HepG2 (cell line): Measurements from ENCODE around the gene UCN2. TPM values are rescaled to one million over a fixed set of nuclear protein-coding genes. Genes with fewer than 3 reads are reported as not detected.

Source experiments
- ARHGAP35 ChIP-seq: sonication (generic); formaldehyde crosslinking; IDR thresholded peaks from 2 replicates; pipeline ENCODE4 v1.9.0; 2022; ENCODE audit warnings: mild to moderate bottlenecking, inconsistent platforms, moderate library complexity, missing genetic modification reagents, borderline replicate concordance
- ARID5B ChIP-seq: IDR thresholded peaks from 2 replicates; pipeline ENCODE4 v1.4.0; 2020; ENCODE audit warnings: mild to moderate bottlenecking, missing genetic modification reagents
- BCLAF1 ChIP-seq: fragments of 450-650 bp; IDR thresholded peaks from 2 replicates; pipeline ENCODE4 v1.6.1; 2017; ENCODE audit warnings: mild to moderate bottlenecking
- CHD4 ChIP-seq: fragments of 200-600 bp; sonication (generic); IDR thresholded peaks from 2 replicates; pipeline ENCODE4 v1.7.0; 2017; ENCODE audit warnings: mild to moderate bottlenecking, low read length, borderline replicate concordance
- GLMP ChIP-seq: sonication (generic); formaldehyde crosslinking; IDR thresholded peaks from 2 replicates; pipeline ENCODE4 v1.9.0; 2021; ENCODE audit warnings: missing genetic modification reagents, mild to moderate bottlenecking, borderline replicate concordance
- GPN1 ChIP-seq: sonication (generic); formaldehyde crosslinking; IDR thresholded peaks from 2 replicates; pipeline ENCODE4 v1.5.1; 2020; ENCODE audit warnings: missing genetic modification reagents, borderline replicate concordance
- KMT2A ChIP-seq: sonication (generic); formaldehyde crosslinking; IDR thresholded peaks from 2 replicates; pipeline ENCODE4 v1.4.0; 2020; ENCODE audit warnings: missing genetic modification reagents
- PAF1 ChIP-seq: IDR thresholded peaks from 2 replicates; pipeline ENCODE4 v1.6.1; 2016; ENCODE audit warnings: missing genetic modification reagents, missing compliant biosample characterization
- SATB2 ChIP-seq: sonication (generic); formaldehyde crosslinking; IDR thresholded peaks from 2 replicates; pipeline ENCODE4 v1.5.0; 2020; ENCODE audit warnings: missing genetic modification reagents
- SNAPC5 ChIP-seq: sonication (generic); formaldehyde crosslinking; IDR thresholded peaks from 2 replicates; pipeline ENCODE4 v1.8.1; 2023; ENCODE audit warnings: mild to moderate bottlenecking, missing genetic modification reagents, borderline replicate concordance
- ZBTB14 ChIP-seq: sonication (generic); formaldehyde crosslinking; IDR thresholded peaks from 2 replicates; pipeline ENCODE4 v1.4.0; 2020; ENCODE audit warnings: missing genetic modification reagents
- ZNF329 ChIP-seq: sonication (generic); formaldehyde crosslinking; IDR thresholded peaks from 2 replicates; pipeline ENCODE4 v1.9.0; 2021; ENCODE audit warnings: low read depth, mild to moderate bottlenecking, missing genetic modification reagents
- ZNF451 ChIP-seq: sonication (generic); formaldehyde crosslinking; IDR thresholded peaks from 2 replicates; pipeline ENCODE4 v1.5.0; 2020; ENCODE audit warnings: mild to moderate bottlenecking, missing genetic modification reagents
- ZNF550 ChIP-seq: sonication (generic); formaldehyde crosslinking; IDR thresholded peaks from 2 replicates; pipeline ENCODE4 v1.4.0; 2020; ENCODE audit warnings: mild to moderate bottlenecking, missing genetic modification reagents, borderline replicate concordance
- ZNF558 ChIP-seq: sonication (generic); formaldehyde crosslinking; IDR thresholded peaks from 2 replicates; pipeline ENCODE4 v1.9.0; 2022; ENCODE audit warnings: mild to moderate bottlenecking, missing genetic modification reagents, borderline replicate concordance
- ZNF670 ChIP-seq: sonication (generic); formaldehyde crosslinking; IDR thresholded peaks from 2 replicates; pipeline ENCODE4 v1.8.0; 2022; ENCODE audit warnings: mild to moderate bottlenecking, missing genetic modification reagents, borderline replicate concordance
- ZNF891 ChIP-seq: sonication (generic); formaldehyde crosslinking; IDR thresholded peaks from 2 replicates; pipeline ENCODE4 v1.5.0; 2020; ENCODE audit warnings: mild to moderate bottlenecking, missing genetic modification reagents
- polyA plus RNA-seq, 8 experiments: library from polyadenylated mRNA; depleted of rRNA in 3 of 8; stranded (reverse) in 7 of 8; unstranded in 1 of 8; fragments of >200 nt; fragmentation: Illumina TruSeq in 4 of 8; extraction: Trizol in 4 of 8; gene quantifications; 2 replicates each; pipeline versions ENCODE4 v1.2.1 to v1.2.3, GENCODE V29; 2011 to 2016; ENCODE audit warnings: low read depth in 4 of 8, missing spikeins in 1 of 8, mixed read lengths in 1 of 8; ENCODE audit not compliant: insufficient read depth in 1 of 8
- total RNA-seq, 5 experiments: library from RNA; depleted of rRNA; stranded (reverse); fragments of >200 nt; fragmentation: Illumina TruSeq; extraction: Trizol; gene quantifications; 2 replicates each; pipeline ENCODE4 v1.2.3, GENCODE V29; 2016; ENCODE audit warnings: low read depth in 1 of 5

UCN2 gene
- total and polyA plus RNA-seq, 2 of the 13 experiments (the other 11 are each of a cell fraction or from before 2014, with no cell fraction given) = 0.07 to 1.5 TPM

GRCh38 chr3:48609088-48610005 lies 45.8 kb upstream of the UCN2 start, which contains the start of gene UQCRC1 (continued):
- no peak for TF ChIP-seq SNAPC5 (CRISPR knock-in tag)
- 0 out of 2 replicates have a peak, but pooled peaks have one; percentile 75 for TF ChIP-seq SATB2 (CRISPR knock-in tag)
- no peak for TF ChIP-seq CHD4
- no peak for TF ChIP-seq ZNF891
- TF ChIP-seq ZNF558 (CRISPR knock-in tag) = peak; percentile 94; the same call in 1 of the 2 replicates
- peak; percentile 56 for TF ChIP-seq ZNF451
- 0 out of 2 replicates have a peak, but pooled peaks have one; percentile 29 for TF ChIP-seq ZNF550 (CRISPR knock-in tag)
- peak; percentile 87 for TF ChIP-seq KMT2A (CRISPR knock-in tag)
- no peak for TF ChIP-seq ARHGAP35 (CRISPR knock-in tag)
- TF ChIP-seq ZBTB14 (CRISPR knock-in tag) = no peak
- TF ChIP-seq PAF1 (CRISPR knock-in tag) = no peak
- no peak; the same call in 1 of the 2 replicates for TF ChIP-seq GPN1 (CRISPR knock-in tag)
- TF ChIP-seq ZNF329 (CRISPR knock-in tag) = peak; percentile 71; the same call in 1 of the 2 replicates
- no peak for TF ChIP-seq GLMP
- TF ChIP-seq ZNF670 (CRISPR knock-in tag) = peak; percentile 88; the same call in 1 of the 2 replicates
- TF ChIP-seq ARID5B (CRISPR knock-in tag) = peak; percentile 30; the same call in 1 of the 2 replicates
- no peak for TF ChIP-seq BCLAF1
